ENCODE data around the gene OR51B4.

DNA sequence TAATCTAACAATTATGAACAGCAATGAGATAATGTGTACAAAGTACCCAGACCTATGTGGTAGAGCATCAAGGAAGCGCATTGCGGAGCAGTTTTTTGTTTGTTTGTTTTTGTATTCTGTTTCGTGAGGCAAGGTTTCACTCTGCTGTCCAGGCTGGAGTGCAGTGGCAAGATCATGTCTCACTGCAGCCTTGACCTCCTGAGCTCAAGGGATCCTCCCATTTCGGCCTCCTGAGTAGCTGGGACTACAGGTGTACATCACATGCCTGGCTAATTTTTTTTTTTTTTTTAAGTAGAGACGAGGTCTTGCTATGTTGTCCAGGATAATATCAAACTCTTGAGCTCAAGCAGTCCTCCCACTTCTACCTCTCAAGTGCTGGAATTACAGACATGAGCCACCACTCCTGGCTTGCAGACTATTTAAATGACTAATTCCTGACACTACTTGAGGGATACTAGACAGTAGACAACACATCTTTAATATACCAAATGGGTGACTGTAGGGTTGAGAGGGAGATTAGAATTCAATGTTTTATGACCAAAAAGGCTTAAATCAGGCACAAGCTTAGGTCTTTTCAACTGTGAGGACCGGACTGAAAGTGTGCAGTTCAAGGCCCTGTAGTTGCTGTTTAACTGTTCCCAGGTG is 12.7 kb downstream of the OR51B4 start:
- no peak for TF ChIP-seq EZH2 (IDR thresholded peaks at IDR 0.05)
- TF ChIP-seq, protein P1, sequence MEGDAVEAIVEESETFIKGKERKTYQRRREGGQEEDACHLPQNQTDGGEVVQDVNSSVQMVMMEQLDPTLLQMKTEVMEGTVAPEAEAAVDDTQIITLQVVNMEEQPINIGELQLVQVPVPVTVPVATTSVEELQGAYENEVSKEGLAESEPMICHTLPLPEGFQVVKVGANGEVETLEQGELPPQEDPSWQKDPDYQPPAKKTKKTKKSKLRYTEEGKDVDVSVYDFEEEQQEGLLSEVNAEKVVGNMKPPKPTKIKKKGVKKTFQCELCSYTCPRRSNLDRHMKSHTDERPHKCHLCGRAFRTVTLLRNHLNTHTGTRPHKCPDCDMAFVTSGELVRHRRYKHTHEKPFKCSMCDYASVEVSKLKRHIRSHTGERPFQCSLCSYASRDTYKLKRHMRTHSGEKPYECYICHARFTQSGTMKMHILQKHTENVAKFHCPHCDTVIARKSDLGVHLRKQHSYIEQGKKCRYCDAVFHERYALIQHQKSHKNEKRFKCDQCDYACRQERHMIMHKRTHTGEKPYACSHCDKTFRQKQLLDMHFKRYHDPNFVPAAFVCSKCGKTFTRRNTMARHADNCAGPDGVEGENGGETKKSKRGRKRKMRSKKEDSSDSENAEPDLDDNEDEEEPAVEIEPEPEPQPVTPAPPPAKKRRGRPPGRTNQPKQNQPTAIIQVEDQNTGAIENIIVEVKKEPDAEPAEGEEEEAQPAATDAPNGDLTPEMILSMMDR (IDR thresholded peaks at IDR 0.05 in 2 of 3, conservative IDR thresholded peaks at IDR 0.05 in 1 of 3; ENCODE audit: borderline replicate concordance in 1 of 3, insufficient read depth in 1 of 3, low read depth in 2 of 3, low read length in 2 of 3): no peak
- TF ChIP-seq, protein P2, sequence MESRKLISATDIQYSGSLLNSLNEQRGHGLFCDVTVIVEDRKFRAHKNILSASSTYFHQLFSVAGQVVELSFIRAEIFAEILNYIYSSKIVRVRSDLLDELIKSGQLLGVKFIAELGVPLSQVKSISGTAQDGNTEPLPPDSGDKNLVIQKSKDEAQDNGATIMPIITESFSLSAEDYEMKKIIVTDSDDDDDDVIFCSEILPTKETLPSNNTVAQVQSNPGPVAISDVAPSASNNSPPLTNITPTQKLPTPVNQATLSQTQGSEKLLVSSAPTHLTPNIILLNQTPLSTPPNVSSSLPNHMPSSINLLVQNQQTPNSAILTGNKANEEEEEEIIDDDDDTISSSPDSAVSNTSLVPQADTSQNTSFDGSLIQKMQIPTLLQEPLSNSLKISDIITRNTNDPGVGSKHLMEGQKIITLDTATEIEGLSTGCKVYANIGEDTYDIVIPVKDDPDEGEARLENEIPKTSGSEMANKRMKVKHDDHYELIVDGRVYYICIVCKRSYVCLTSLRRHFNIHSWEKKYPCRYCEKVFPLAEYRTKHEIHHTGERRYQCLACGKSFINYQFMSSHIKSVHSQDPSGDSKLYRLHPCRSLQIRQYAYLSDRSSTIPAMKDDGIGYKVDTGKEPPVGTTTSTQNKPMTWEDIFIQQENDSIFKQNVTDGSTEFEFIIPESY (IDR thresholded peaks at IDR 0.05; ENCODE audit: extremely low read depth, insufficient replicate concordance, low read length): no peak
- no peak for TF ChIP-seq POLR2A (IDR thresholded peaks at IDR 0.05; ENCODE audit: borderline replicate concordance, extremely low read depth, insufficient read depth, insufficient read length)
- no peak for TF ChIP-seq YY1 (IDR thresholded peaks at IDR 0.05; ENCODE audit: extremely low read depth, insufficient replicate concordance, low read depth, low read length)
